HG02588 (cell line): ENCODE results near the gene ZNF385B.

Experiments used
- ATAC-seq: cut with Tn5 transposase; IDR thresholded peaks from one replicate; pipeline ENCODE4 v1.9.1; 2021; ENCODE audit warnings: mild to moderate bottlenecking, moderate library complexity; ENCODE audit not compliant: unreplicated experiment

ZNF385B gene

DNA sequence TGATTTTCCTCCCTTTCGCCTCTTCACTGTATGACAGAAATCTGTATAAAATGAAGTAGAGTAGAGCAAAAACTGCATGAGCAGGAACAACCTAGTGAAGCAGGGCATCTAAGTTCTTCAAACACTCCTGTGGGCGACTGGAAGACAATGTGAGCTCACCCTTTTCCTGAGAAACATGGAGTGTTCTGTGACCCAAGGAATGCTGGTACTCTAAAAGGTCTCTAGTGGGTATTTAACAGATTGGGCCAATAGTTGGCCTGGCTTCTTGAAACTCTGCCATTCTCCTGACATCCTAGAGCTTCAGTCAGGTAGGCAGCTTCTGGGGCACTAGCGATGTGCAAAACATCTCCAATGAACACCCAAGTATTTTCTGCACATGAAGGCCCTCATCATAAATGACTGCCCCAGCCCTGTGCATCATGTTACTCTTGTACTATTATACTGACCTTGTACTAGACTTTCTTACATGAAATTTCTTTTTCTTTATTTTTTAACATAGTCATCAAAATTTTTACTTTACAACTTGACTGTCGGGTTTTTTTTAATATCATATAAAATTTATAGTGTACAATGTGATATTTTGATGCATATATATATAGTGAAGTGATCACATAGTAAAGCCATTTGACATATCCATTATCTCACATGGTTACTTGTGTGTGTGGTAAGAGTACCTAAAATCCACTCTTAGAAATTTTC lies 302.2 kb downstream of the ZNF385B start:
- no peak for ATAC-seq

GRCh38 chr2:179558010-179558934 lies 303.1 kb downstream of the ZNF385B start:
- no peak for ATAC-seq

DNA sequence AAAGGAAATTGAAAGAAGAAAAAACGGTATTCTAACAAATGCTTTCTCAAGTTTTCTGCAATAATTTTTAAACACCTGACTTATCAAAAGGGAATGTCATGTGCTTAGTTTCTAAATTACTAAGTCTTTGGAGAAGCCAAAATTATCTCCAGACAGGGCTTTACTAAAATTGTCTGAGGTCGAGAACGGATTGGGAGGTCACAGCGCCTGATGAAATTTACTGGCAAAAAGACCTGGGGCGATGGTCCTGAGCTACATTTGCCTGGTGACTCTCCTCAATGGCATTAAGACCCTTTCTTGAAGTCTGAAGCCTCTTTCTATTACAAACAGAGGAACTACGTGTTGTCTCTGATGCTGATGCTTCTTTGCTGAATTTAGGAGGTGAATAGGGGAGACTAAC lies 305.0 kb downstream of the ZNF385B start:
- no peak for ATAC-seq

GRCh38 chr2:179555691-179556283 lies 305.6 kb downstream of the ZNF385B start:
- ATAC-seq = no peak

DNA sequence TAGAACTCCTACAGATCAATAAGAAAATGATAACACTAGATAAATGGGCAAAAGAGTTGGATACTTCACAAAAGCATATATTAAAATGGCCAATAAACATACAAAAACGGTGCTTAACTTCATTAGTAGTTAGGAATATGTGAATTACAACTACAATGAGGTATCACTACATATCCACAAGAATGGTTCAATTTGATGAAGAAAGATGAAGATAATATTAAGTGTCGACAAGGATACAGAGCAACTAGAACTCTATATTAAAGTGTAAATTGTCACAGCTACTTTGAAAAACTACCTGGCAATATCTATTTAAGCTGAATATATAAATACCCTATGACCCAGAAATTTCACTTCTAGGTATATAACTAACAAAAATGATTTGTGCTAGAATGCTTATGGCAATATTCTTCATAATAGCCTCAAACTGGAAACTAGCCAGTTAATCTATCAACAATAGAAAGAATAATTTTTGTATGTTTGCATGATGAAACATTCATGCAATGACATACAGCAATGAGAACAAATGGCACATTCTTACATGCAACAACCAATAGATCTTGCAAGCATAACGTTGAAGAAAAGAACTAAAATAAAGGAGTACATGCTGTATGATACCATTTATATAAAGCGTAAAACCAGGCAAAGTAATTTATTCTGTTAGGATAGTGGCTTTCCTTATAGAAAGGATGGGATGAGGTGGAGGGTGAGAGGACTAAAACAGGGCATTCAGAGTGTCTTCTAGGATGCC lies 306.6 kb downstream of the ZNF385B start:
- no peak for ATAC-seq

DNA sequence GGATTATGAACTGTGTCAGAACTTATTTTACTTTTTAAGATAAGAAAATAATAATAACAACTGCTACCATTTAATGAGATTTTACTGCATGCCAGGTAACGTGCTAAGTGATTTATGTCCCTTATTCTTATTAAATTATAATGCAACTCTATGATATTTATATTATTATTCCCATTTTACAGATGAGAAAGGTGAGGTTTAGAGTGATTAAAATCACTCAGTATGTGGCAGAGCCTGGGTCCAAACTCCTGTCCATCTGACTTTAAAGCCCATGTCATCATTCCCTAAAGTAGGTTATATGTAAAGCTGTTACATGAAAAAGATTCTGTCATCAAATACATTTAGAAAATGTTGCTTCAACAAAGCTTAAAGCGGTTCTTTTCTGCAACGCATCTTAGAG lies 308.0 kb downstream of the ZNF385B start:
- no peak for ATAC-seq

- ATAC-seq = no peak
These were observed 309.8 kb downstream of the ZNF385B start for GRCh38 chr2:179551539-179552045.

GRCh38 chr2:179550849-179551248 lies 310.6 kb downstream of the ZNF385B start:
- ATAC-seq = no peak

DNA sequence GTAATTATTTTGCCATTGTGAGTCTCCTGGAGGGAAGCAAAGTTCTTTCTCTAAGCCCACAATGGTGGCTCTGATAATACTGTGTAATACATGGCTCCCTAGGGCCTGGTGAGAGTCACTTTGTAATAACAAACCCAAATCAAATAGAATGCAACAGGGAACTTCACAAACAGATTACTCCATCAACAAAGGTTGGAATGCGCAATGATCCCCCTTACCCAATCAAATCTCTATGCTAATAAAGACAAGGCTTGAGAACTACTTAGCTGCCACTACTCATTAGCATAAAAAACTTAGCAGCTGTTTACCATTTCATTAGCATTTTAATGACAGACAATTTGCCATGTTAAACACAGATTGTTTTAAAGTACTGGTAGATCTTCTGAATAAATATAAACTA lies 311.2 kb downstream of the ZNF385B start:
- ATAC-seq = no peak

GRCh38 chr2:179546656-179547055 lies 314.8 kb downstream of the ZNF385B start:
- ATAC-seq = no peak

GRCh38 chr2:179545024-179545423 lies 316.4 kb downstream of the ZNF385B start:
- ATAC-seq = no peak

DNA sequence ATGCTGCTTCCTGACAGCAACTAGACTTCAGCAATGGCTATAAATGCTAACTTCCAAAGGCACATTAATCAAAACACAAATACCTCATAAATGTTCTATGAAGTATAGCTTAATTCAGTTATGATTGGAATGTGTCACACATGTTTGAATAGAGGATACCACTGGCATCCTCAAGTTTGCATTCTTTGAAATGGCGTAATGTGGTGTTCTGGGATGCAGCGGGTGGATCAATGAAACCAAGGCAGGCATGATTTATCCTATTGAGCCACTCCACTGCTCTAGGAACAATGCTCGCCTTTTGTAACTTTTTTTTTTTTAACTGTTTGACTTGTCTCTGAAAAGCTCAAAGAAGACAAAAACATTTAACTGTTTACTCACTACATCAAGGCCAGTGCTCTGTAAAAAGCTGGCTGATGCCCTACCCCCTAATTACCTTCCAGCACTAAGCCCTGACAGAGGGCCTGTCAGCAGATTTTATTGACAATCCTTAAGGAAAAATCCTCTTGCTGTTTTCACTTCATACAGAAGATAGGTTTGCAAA lies 318.0 kb downstream of the ZNF385B start:
- ATAC-seq = no peak

GRCh38 chr2:179541586-179541985 lies 319.8 kb downstream of the ZNF385B start:
- ATAC-seq = no peak

- ATAC-seq = no peak
These were observed 322.3 kb downstream of the ZNF385B start for GRCh38 chr2:179539124-179539511.

- ATAC-seq = no peak
These were observed 322.8 kb downstream of the ZNF385B start for GRCh38 chr2:179538406-179539123.

- no peak for ATAC-seq
These were observed 325.2 kb downstream of the ZNF385B start for GRCh38 chr2:179536185-179536584.

DNA sequence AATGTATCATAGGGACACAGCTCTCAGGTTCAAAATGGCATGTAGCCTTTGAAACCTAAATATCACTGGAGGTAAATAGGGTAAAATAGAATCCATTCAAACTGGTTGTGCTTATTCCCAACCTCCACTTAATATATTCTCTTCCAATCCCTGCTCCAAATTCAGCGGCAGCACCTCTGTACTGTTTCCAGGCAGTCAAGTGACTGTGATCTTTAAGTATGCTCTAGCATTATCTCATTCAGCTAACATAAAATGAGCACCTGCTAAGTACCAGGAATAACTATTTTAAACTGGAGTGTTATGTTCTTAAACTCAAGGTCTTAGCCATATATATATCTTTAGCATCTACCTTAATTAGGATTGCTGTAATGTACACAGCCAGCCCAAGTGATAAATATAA lies 327.5 kb downstream of the ZNF385B start:
- no peak for ATAC-seq

- ATAC-seq = no peak
These were observed 328.5 kb downstream of the ZNF385B start for GRCh38 chr2:179532863-179533278.

- no peak for ATAC-seq
These were observed 332.8 kb downstream of the ZNF385B start for GRCh38 chr2:179528576-179529069.

GRCh38 chr2:179525340-179525739 lies 336.1 kb downstream of the ZNF385B start:
- no peak for ATAC-seq
